GM12878 (cell line): ENCODE measurements around the gene IFNLR1.

ENCODE experiments used
- ATF3 ChIP-seq: IDR thresholded peaks from 2 replicates; pipeline ENCODE4 v1.6.1; 2011; ENCODE audit warnings: low read depth, mild to moderate bottlenecking, low read length, moderate library complexity, borderline replicate concordance; ENCODE audit errors: extremely low read depth
- BCL3 ChIP-seq: IDR thresholded peaks from 2 replicates; pipeline ENCODE4 v1.6.1; 2011; ENCODE audit warnings: borderline replicate concordance, low read depth, mild to moderate bottlenecking, moderate library complexity, low read length; ENCODE audit not compliant: insufficient read depth, poor library complexity, severe bottlenecking
- CBX3 ChIP-seq: fragments of 200-600 bp; sonication (generic); IDR thresholded peaks from 2 replicates; pipeline ENCODE4 v1.6.1; 2016; ENCODE audit warnings: low read depth, borderline replicate concordance
- CHD2 ChIP-seq: IDR thresholded peaks from 2 replicates; pipeline ENCODE4 v1.6.1; 2011; ENCODE audit warnings: low read depth, low read length, improper control_type of control experiment, borderline replicate concordance
- CTCF ChIP-seq, 3 experiments: IDR thresholded peaks in 2 of 3; conservative IDR thresholded peaks in 1 of 3; 2 replicates each; pipeline ENCODE4 v1.5.1; 2011; ENCODE audit warnings: low read depth in 3 of 3, low read length in 3 of 3, mild to moderate bottlenecking in 3 of 3, control low read depth in 2 of 3, moderate library complexity in 2 of 3, inconsistent platforms in 1 of 3, mixed read lengths in 1 of 3; ENCODE audit not compliant: control insufficient read depth in 2 of 3, insufficient read depth in 1 of 3; ENCODE audit errors: extremely low read depth in 1 of 3
- EP300 ChIP-seq, 2 experiments: fragments of 150-350 bp in 1 of 2; IDR thresholded peaks; 2 replicates each; pipeline ENCODE4 v1.6.1; 2011 to 2012; ENCODE audit warnings: low read depth in 2 of 2, low read length in 2 of 2, borderline replicate concordance in 1 of 2, improper control_type of control experiment in 1 of 2, inconsistent platforms in 1 of 2; ENCODE audit not compliant: control insufficient read depth in 1 of 2
- EZH2 ChIP-seq: IDR thresholded peaks from 2 replicates; pipeline ENCODE4 v1.6.1; 2012; ENCODE audit warnings: low read depth, mild to moderate bottlenecking, control low read depth, inconsistent platforms, low read length, borderline replicate concordance; ENCODE audit not compliant: control insufficient read depth
- GATAD2B ChIP-seq: fragments of 450-650 bp; conservative IDR thresholded peaks from 2 replicates; pipeline ENCODE4 v1.6.1; 2017; ENCODE audit warnings: low read depth, mild to moderate bottlenecking, moderate library complexity
- MTA2 ChIP-seq: fragments of 450-650 bp; IDR thresholded peaks from 2 replicates; pipeline ENCODE4 v1.6.1; 2016; ENCODE audit warnings: low read depth, mild to moderate bottlenecking, moderate library complexity
- NFIC ChIP-seq: IDR thresholded peaks from 2 replicates; pipeline ENCODE4 v1.6.1; 2012; ENCODE audit warnings: low read depth, mild to moderate bottlenecking, inconsistent platforms, low read length, moderate library complexity
- RBBP5 ChIP-seq: fragments of 200-600 bp; sonication (generic); conservative IDR thresholded peaks from 2 replicates; pipeline ENCODE4 v1.6.1; 2016
- RUNX3 ChIP-seq: IDR thresholded peaks from 2 replicates; pipeline ENCODE4 v1.6.1; 2012; ENCODE audit warnings: low read length, inconsistent platforms
- USF2 ChIP-seq: IDR thresholded peaks from 2 replicates; pipeline ENCODE4 v1.6.1; 2011; ENCODE audit warnings: low read depth, low read length, improper control_type of control experiment, borderline replicate concordance
- ZNF384 ChIP-seq: IDR thresholded peaks from 2 replicates; pipeline ENCODE4 v1.6.1; 2012; ENCODE audit warnings: low read depth, mild to moderate bottlenecking, low read length, improper control_type of control experiment, borderline replicate concordance

GRCh38 chr1:24195136-24195535, 8.0 kb upstream of the IFNLR1 start:
- TF ChIP-seq EP300 (IDR thresholded peaks at IDR 0.05; ENCODE audit: borderline replicate concordance in 1 of 2, control insufficient read depth in 1 of 2, low read depth in 2 of 2, low read length in 2 of 2) (no peak), EZH2 (no peak), CHD2 (no peak), RUNX3 (no peak), CTCF (IDR thresholded peaks at IDR 0.05 in 2 of 3, conservative IDR thresholded peaks at IDR 0.05 in 1 of 3; ENCODE audit: control insufficient read depth in 2 of 3, extremely low read depth in 1 of 3, insufficient read depth in 1 of 3, low read depth in 3 of 3, low read length in 3 of 3) (no peak), GATAD2B (no peak), ATF3 (no peak), CBX3 (no peak), BCL3 (no peak), MTA2 (no peak), RBBP5 (no peak), NFIC (no peak), USF2 (no peak), ZNF384 (no peak)
